SK-MEL-5 (cell line): ENCODE data around the gene UGT1A10. TPM values are rescaled to one million over a fixed set of nuclear protein-coding genes. Genes with fewer than 3 reads are reported as not detected.

Source experiments
- DNase-seq: peaks from one replicate; pipeline ENCODE4 v3.0.0-alpha.2; 2016; ENCODE audit warnings: low read depth, low spot score
- in situ Hi-C: cut with HindIII; loops from 2 replicates; pipeline ENCODE4 v1.10.0; 2016; ENCODE audit warnings: low sequenced_read_pairs, high pct_unique_total_duplicates, low pct_unique_long_range_greater_than_20kb
- total RNA-seq: library from RNA; depleted of rRNA; stranded (reverse); fragments of >200 nt; shearing (Covaris generic); gene quantifications from 2 replicates; pipeline ENCODE4 v1.2.3, GENCODE V29; 2014

Gene UGT1A10
- total RNA-seq, 1 experiment from 2014 or later = not detected

- in situ Hi-C loops = no loop called here
- no peak for DNase-seq
Measured at GRCh38 chr2:233779722-233780121, 143.5 kb downstream of the UGT1A10 start.

GRCh38 chr2:233780771-233781170 is 144.5 kb downstream of the UGT1A10 start:
- no peak for DNase-seq

GRCh38 chr2:233789554-233789953 is 153.3 kb downstream of the UGT1A10 start:
- DNase-seq = no peak
- in situ Hi-C loops = no loop called here

More at GRCh38 chr2:233780771-233781170, 144.5 kb downstream of the UGT1A10 start:
- in situ Hi-C loops = no loop called here

- DNase-seq = no peak
- in situ Hi-C loops = no loop called here
Measured at GRCh38 chr2:233791151-233791882, 155.1 kb downstream of the UGT1A10 start.

- no peak for DNase-seq
- in situ Hi-C loops = no loop called here
Measured at GRCh38 chr2:233791883-233792329, 155.7 kb downstream of the UGT1A10 start.

GRCh38 chr2:233792720-233793119 is 156.5 kb downstream of the UGT1A10 start:
- DNase-seq = no peak
- in situ Hi-C loops = no loop called here

- no peak for DNase-seq
- in situ Hi-C loops = no loop called here
Measured at GRCh38 chr2:233793465-233794127, 157.3 kb downstream of the UGT1A10 start.

GRCh38 chr2:233794128-233794658 is 157.9 kb downstream of the UGT1A10 start:
- no peak for DNase-seq
- in situ Hi-C loops = no loop called here

- in situ Hi-C loops = no loop called here
Measured at GRCh38 chr2:233795735-233796171, 159.5 kb downstream of the UGT1A10 start.

GRCh38 chr2:233796254-233796653 is 160.0 kb downstream of the UGT1A10 start:
- no peak for DNase-seq
- in situ Hi-C loops = no loop called here

More at GRCh38 chr2:233795735-233796171, 159.5 kb downstream of the UGT1A10 start:
- no peak for DNase-seq

- DNase-seq = no peak
- in situ Hi-C loops = no loop called here
Measured at GRCh38 chr2:233798335-233799086, 162.3 kb downstream of the UGT1A10 start.

GRCh38 chr2:233799087-233799665 is 162.9 kb downstream of the UGT1A10 start:
- DNase-seq = no peak

GRCh38 chr2:233799716-233800115 is 163.5 kb downstream of the UGT1A10 start:
- no peak for DNase-seq
- in situ Hi-C loops = no loop called here

More at GRCh38 chr2:233799087-233799665, 162.9 kb downstream of the UGT1A10 start:
- in situ Hi-C loops = no loop called here

- in situ Hi-C loops = no loop called here
- DNase-seq = no peak
Measured at GRCh38 chr2:233800208-233800607, 164.0 kb downstream of the UGT1A10 start.

- DNase-seq = no peak
- in situ Hi-C loops = no loop called here
Measured at GRCh38 chr2:233801357-233802131, 165.3 kb downstream of the UGT1A10 start.

GRCh38 chr2:233802132-233802815 is 166.0 kb downstream of the UGT1A10 start:
- DNase-seq = no peak
- in situ Hi-C loops = no loop called here
